Rectal smooth muscle tissue (tissue), 1 donor: ENCODE measurements around the gene FHOD3.
"Not testable (repeated sequence)": the region's sequence is repeated elsewhere in the genome, so short reads cannot be mapped to it uniquely, and the experiment has no call there.

Source experiments
- H3K27ac ChIP-seq: one replicate; pipeline ENCODE4 v1.7.0; 2013; ENCODE audit warnings: low read depth, low read length, inconsistent platforms
- H3K27me3 ChIP-seq: one replicate; pipeline ENCODE4 v1.7.0; 2013; ENCODE audit warnings: low read length; ENCODE audit not compliant: control insufficient read depth, insufficient read depth
- H3K36me3 ChIP-seq: one replicate; pipeline ENCODE4 v1.7.0; 2013; ENCODE audit warnings: low read length; ENCODE audit not compliant: control insufficient read depth, insufficient read depth
- H3K4me1 ChIP-seq: one replicate; pipeline ENCODE4 v1.7.0; 2013; ENCODE audit warnings: low read length; ENCODE audit not compliant: control insufficient read depth, insufficient read depth
- H3K4me3 ChIP-seq: one replicate; pipeline ENCODE4 v1.7.0; 2013; ENCODE audit warnings: low read length
- H3K9ac ChIP-seq: one replicate; pipeline ENCODE4 v1.7.0; 2013; ENCODE audit warnings: low read length

The FHOD3 gene

GRCh38 chr18:36459203-36459602 is 161.7 kb downstream of the FHOD3 start:
- H3K9ac ChIP-seq: no peak overlapping the region
- no peaks in the 10 kb centered on the region for H3K4me1 ChIP-seq
- H3K27me3 ChIP-seq: no peaks in the 10 kb centered on the region
- no peak overlapping the region for H3K4me3 ChIP-seq
- H3K36me3 ChIP-seq: no peaks in the 10 kb centered on the region
- H3K27ac ChIP-seq: no peak overlapping the region

- Histone ChIP-seq H3K4me3 (no peak overlapping the region), H3K36me3 (no peaks in the 10 kb centered on the region), H3K4me1 (no peaks in the 10 kb centered on the region), H3K27me3 (no peaks in the 10 kb centered on the region), H3K9ac (no peak overlapping the region), H3K27ac (no peak overlapping the region)
Observed at GRCh38 chr18:36459786-36460185, 162.3 kb downstream of the FHOD3 start.

GRCh38 chr18:36460324-36460850 is 162.9 kb downstream of the FHOD3 start:
- H3K27ac ChIP-seq: no peak overlapping the region
- no peaks in the 10 kb centered on the region for H3K36me3 ChIP-seq
- H3K4me1 ChIP-seq: no peaks in the 10 kb centered on the region
- no peak overlapping the region for H3K9ac ChIP-seq
- H3K27me3 ChIP-seq: no peaks in the 10 kb centered on the region
- H3K4me3 ChIP-seq: no peak overlapping the region

GRCh38 chr18:36460854-36461253 is 163.3 kb downstream of the FHOD3 start:
- Histone ChIP-seq H3K9ac (no peak overlapping the region), H3K36me3 (no peaks in the 10 kb centered on the region), H3K4me3 (no peak overlapping the region), H3K27me3 (no peaks in the 10 kb centered on the region), H3K4me1 (no peaks in the 10 kb centered on the region), H3K27ac (no peak overlapping the region)

- no peak overlapping the region for H3K27ac ChIP-seq
Observed at GRCh38 chr18:36461551-36461987, 164.1 kb downstream of the FHOD3 start.

DNA sequence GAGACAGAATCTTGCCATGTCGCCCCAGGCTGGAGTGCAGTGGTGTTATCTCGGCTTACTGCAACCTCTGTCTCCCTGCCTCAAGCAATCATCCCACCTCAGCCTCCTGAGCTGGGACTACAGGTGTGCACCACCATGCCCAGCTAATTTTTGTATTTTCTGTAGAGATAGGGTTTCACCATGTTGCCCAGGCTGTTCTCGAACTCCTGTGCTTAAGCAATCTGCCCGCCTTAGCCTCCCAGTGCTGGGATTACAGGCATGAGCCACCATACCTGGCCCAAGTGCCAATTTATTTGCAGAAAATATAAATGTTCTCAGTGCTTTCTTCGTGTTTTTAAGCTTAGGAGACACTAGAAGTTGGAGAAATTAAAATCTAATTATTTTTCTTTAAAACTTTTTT is 166.0 kb downstream of the FHOD3 start:
- not testable (repeated sequence) for H3K9ac ChIP-seq, H3K27me3 ChIP-seq, H3K4me3 ChIP-seq, H3K27ac ChIP-seq, H3K4me1 ChIP-seq, H3K36me3 ChIP-seq

More at GRCh38 chr18:36461551-36461987, 164.1 kb downstream of the FHOD3 start:
- no peaks in the 10 kb centered on the region for H3K36me3 ChIP-seq
- H3K4me1 ChIP-seq: no peaks in the 10 kb centered on the region
- no peak overlapping the region for H3K4me3 ChIP-seq
- no peaks in the 10 kb centered on the region for H3K27me3 ChIP-seq
- no peak overlapping the region for H3K9ac ChIP-seq

- no peaks in the 10 kb centered on the region for H3K36me3 ChIP-seq
- H3K4me3 ChIP-seq: no peak overlapping the region
- H3K27me3 ChIP-seq: no peaks in the 10 kb centered on the region
- no peak overlapping the region for H3K27ac ChIP-seq
- H3K9ac ChIP-seq: no peak overlapping the region
- H3K4me1 ChIP-seq: no peaks in the 10 kb centered on the region
Observed at GRCh38 chr18:36464126-36464651, 166.7 kb downstream of the FHOD3 start.

DNA sequence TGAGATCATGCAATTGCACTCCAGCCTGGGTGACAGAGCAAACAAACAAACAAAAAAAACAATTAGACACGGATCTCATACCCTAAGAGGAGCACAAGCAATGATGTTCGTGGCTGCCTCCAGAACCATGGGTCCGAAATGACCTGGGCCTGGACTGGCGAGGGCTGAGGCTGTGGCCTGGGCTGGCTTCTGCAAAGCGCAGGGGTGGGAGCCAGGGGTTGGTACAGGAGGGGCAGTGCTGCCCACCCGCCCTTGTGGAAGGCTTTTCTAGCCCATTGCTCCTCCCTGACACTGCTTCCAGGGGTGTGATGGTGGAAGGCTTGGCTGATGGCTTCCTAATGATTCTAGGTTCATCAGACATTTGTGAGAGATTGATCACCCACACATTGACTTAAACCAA is 167.8 kb downstream of the FHOD3 start:
- H3K4me3 ChIP-seq: no peak overlapping the region
- no peaks in the 10 kb centered on the region for H3K4me1 ChIP-seq
- H3K27ac ChIP-seq: no peak overlapping the region
- no peak overlapping the region for H3K9ac ChIP-seq
- no peaks in the 10 kb centered on the region for H3K36me3 ChIP-seq
- no peaks in the 10 kb centered on the region for H3K27me3 ChIP-seq

DNA sequence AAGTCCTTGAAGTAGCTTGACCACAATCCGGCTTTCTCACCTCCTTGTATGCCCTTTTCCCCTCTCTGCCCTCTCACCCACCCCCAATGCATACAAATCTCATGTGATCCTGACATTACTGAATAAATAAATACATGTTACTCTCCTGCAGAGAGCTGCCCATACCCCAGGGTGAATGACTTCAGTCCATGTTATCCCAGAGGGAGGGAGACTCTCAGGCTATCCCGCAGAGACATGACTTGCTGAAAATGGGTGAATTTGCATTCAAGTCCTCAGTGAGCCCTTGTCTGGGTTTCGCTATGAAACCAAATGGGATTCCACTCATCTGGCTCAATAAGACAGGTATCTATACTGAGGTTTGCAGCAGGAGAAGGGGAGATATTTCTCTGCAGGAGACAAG is 168.5 kb downstream of the FHOD3 start:
- Histone ChIP-seq H3K4me3 (no peak overlapping the region), H3K4me1 (no peaks in the 10 kb centered on the region), H3K27me3 (no peaks in the 10 kb centered on the region), H3K9ac (no peak overlapping the region), H3K27ac (no peak overlapping the region), H3K36me3 (no peaks in the 10 kb centered on the region)

DNA sequence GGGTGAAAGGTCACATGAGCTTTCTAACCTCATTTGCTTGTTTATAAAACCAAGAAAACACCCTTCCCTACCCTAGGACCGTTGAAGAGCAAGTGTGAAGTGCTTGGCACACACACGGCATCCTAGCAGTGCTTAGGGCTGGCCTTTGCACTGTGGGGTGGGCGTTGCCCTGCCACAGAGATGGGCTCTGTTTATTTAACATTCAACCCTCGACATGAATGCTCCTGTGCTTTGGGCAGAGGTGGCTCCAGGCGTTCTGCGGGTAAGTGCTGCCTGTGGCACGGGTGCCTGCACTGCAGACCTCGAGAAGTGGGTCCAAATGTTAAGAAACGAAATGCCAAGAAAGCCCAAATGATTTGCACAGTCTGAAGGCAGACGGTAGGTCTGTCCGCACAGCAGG is 170.1 kb downstream of the FHOD3 start:
- Histone ChIP-seq H3K36me3 (no peaks in the 10 kb centered on the region), H3K27ac (no peak overlapping the region)

GRCh38 chr18:36468161-36468560 is 170.6 kb downstream of the FHOD3 start:
- no peak overlapping the region for H3K27ac ChIP-seq
- H3K4me3 ChIP-seq: no peak overlapping the region
- H3K9ac ChIP-seq: no peak overlapping the region
- H3K36me3 ChIP-seq: no peaks in the 10 kb centered on the region
- H3K4me1 ChIP-seq: no peaks in the 10 kb centered on the region
- no peaks in the 10 kb centered on the region for H3K27me3 ChIP-seq

More for the DNA sequence above, 170.1 kb downstream of the FHOD3 start:
- Histone ChIP-seq H3K4me3 (no peak overlapping the region), H3K4me1 (no peaks in the 10 kb centered on the region), H3K27me3 (no peaks in the 10 kb centered on the region), H3K9ac (no peak overlapping the region)

GRCh38 chr18:36469461-36469860 is 171.9 kb downstream of the FHOD3 start:
- Histone ChIP-seq H3K36me3 (no peaks in the 10 kb centered on the region), H3K27me3 (no peaks in the 10 kb centered on the region), H3K4me1 (no peaks in the 10 kb centered on the region), H3K9ac (no peak overlapping the region), H3K4me3 (no peak overlapping the region), H3K27ac (no peak overlapping the region)

GRCh38 chr18:36470896-36471295 is 173.4 kb downstream of the FHOD3 start:
- no peak overlapping the region for H3K9ac ChIP-seq
- H3K4me1 ChIP-seq: no peaks in the 10 kb centered on the region
- H3K4me3 ChIP-seq: no peak overlapping the region

More at GRCh38 chr18:36470896-36471295, 173.4 kb downstream of the FHOD3 start:
- H3K36me3 ChIP-seq: no peaks in the 10 kb centered on the region
- no peak overlapping the region for H3K27ac ChIP-seq
- H3K27me3 ChIP-seq: no peaks in the 10 kb centered on the region
